Heart left ventricle (tissue), 16 donors: ENCODE data around the gene SPATA6. TPM values are rescaled to one million over a fixed set of nuclear protein-coding genes. Genes with fewer than 3 reads are reported as not detected.

Experiments
- ATAC-seq, 4 donors: fragments of 200-7000 bp; cut with Tn5 transposase; one replicate each; pipeline ENCODE4 v1.9.1; 2020 to 2022; ENCODE audit warnings: moderate library complexity in 4 of 4, mild to moderate bottlenecking in 3 of 4, moderate number of reproducible peaks in 1 of 4
- DNase-seq, 5 donors: peaks; one replicate each; pipeline ENCODE4 v3.0.0-alpha.2; 2020
- H3K27ac ChIP-seq, 12 donors: fragments of 200-600 bp; sonication (generic) in 4 of 12; one replicate each; pipeline versions ENCODE4 v1.5.0 to v1.8.0; 2016 to 2022; ENCODE audit warnings: mild to moderate bottlenecking in 2 of 12
- H3K27me3 ChIP-seq, 9 donors: fragments of 200-600 bp; sonication (generic) in 2 of 9; one replicate each; pipeline versions ENCODE4 v1.5.1 to v1.8.0; 2016 to 2022; ENCODE audit warnings: mild to moderate bottlenecking in 3 of 9
- H3K36me3 ChIP-seq, 9 donors: fragments of 200-600 bp; sonication (generic) in 2 of 9; one replicate each; pipeline versions ENCODE4 v1.5.0 to v1.8.0; 2018 to 2022; ENCODE audit warnings: mild to moderate bottlenecking in 2 of 9
- H3K4me1 ChIP-seq, 12 donors: fragments of 200-600 bp; sonication (generic) in 4 of 12; one replicate each; pipeline versions ENCODE4 v1.5.0 to v1.8.0; 2016 to 2022; ENCODE audit warnings: mild to moderate bottlenecking in 3 of 12
- H3K4me3 ChIP-seq, 12 donors: fragments of 200-600 bp; sonication (generic) in 4 of 12; one replicate each; pipeline versions ENCODE4 v1.5.0 to v1.8.0; 2017 to 2022; ENCODE audit warnings: mild to moderate bottlenecking in 9 of 12, moderate library complexity in 4 of 12
- H3K9me3 ChIP-seq, 12 donors: fragments of 200-600 bp; sonication (generic) in 4 of 12; one replicate each; pipeline versions ENCODE4 v1.5.0 to v1.8.0; 2016 to 2022; ENCODE audit warnings: mild to moderate bottlenecking in 1 of 12
- CTCF ChIP-seq, 12 donors: fragments of 200-600 bp; sonication (generic) in 4 of 12; IDR thresholded peaks; one replicate each; pipeline versions ENCODE4 v1.5.0 to v1.8.0; 2018 to 2022; ENCODE audit warnings: antibody characterized with exemption in 12 of 12, mild to moderate bottlenecking in 5 of 12
- POLR2A ChIP-seq, 2 donors: fragments of 450-650 bp; IDR thresholded peaks; one replicate each; pipeline ENCODE4 v1.6.1; 2017; ENCODE audit warnings: antibody characterized with exemption in 2 of 2, mild to moderate bottlenecking in 2 of 2, moderate library complexity in 2 of 2
- WGBS, 4 donors: extraction: QIAGEN DNeasy Blood & Tissue Kit in 2 of 4; methylation state at CpG; one replicate each; pipeline versions ENCODE4 v1.1.5 to v1.1.7; 2013 to 2018; 5-methylcytosine and 5-hydroxymethylcytosine counted together
- intact Hi-C, 10 donors: fragments of 100-400 bp; cut with DNase I; formaldehyde crosslinking; loops; one replicate each; pipeline versions ENCODE4 v1.11.1 to v1.14.2; 2022
- polyA plus RNA-seq, 2 donors: library from polyadenylated mRNA; stranded (reverse); fragments of 200-250 nt; gene quantifications; one replicate each; pipeline ENCODE4 v1.2.3, GENCODE V29; 2013
- total RNA-seq, 9 donors: library from RNA; depleted of rRNA in 2 of 9; stranded (reverse); fragments of >200 nt in 2 of 9; fragmentation: NEBNext Ultra II Directional in 3 of 9; extraction: Animal tissue kit (Norgen Biotek cat#: 25700) in 3 of 9; gene quantifications; one replicate each; pipeline versions ENCODE4 v1.1.0 to v1.2.4, GENCODE V29; 2016 to 2023
- donor health status: ischemic (EF 13 %, LVEDD 7.1; RV severe dilation, severe dysfunction).
- donor health status: healthy with polysubstance abuse.
- donor health status: DM: no; HTN: yes; CAD: no.
- donor health status: DM: no; HTN: no; CAD: no.
- donor health status: ischemic (EF 25% LVEDD 6.9; RV normal size, moderate dysfunction).
- donor health status: ischemic (EF 25% LVEDD 5.7; RV mildly dilated, moderate dysfunction).
- donor health status: healthy.
- donor health status: DM: yes; HTN: yes; CAD: no.
- donor health status: ischemic (EF 35%, LVEDD 5.7; RV mildly dilated, moderate dysfunction).
- donor health status: nonischemic (EF 11% LVEDD 7.7; RV severe dilation, severe dysfunction).
- donor health status: DM: yes; HTN: yes; CAD: no.
- donor health status: PGD.
- donor health status: ischemic (EF 29% LVEDD 5.4; RV normal size, mild dysfunction).
- donor health status: nonischemic (EF 23%, LVEDD 6.1; RV moderate dilation, normal function).

The SPATA6 gene
- total and polyA plus RNA-seq, 11 donors: 1.4 to 13.8 (median 5.5) TPM

- peaks cover 0 to 24% (median 3%) of the 10 kb centered on the region in 9 donors for H3K36me3 ChIP-seq
- TF ChIP-seq CTCF (IDR thresholded peaks at IDR 0.05) (no peak), POLR2A (IDR thresholded peaks at IDR 0.05) (no peak)
- H3K4me3 ChIP-seq: no peak overlapping the region
- 87 to 89% (median 88%) methylated on average over 2 of the region's 2 CpGs for WGBS, 4 donors
- intact Hi-C loops: no loop called here
- H3K9me3 ChIP-seq: no peaks in the 10 kb centered on the region
- no peak for ATAC-seq
- no peak for DNase-seq
- H3K27ac ChIP-seq: no peak overlapping the region
- H3K27me3 ChIP-seq: no peaks in the 10 kb centered on the region
- H3K4me1 ChIP-seq: peaks cover 0 to 7% (median 0%) of the 10 kb centered on the region in 12 donors
Measured at GRCh38 chr1:48402599-48402998, 69.4 kb downstream of the SPATA6 start.

- Histone ChIP-seq H3K36me3 (peaks cover 0 to 45% (median 3%) of the 10 kb centered on the region in 9 donors), H3K9me3 (no peaks in the 10 kb centered on the region), H3K27me3 (no peaks in the 10 kb centered on the region), H3K4me3 (no peak overlapping the region), H3K27ac (no peak overlapping the region), H3K4me1 (no peaks in the 10 kb centered on the region)
- intact Hi-C loops: no loop called here
- ATAC-seq: no peak
- no peak for TF ChIP-seq POLR2A (IDR thresholded peaks at IDR 0.05)
- no peak for TF ChIP-seq CTCF (IDR thresholded peaks at IDR 0.05)
- 70 to 96% (median 82%) methylated on average over 2 of the region's 2 CpGs for WGBS, 4 donors
- DNase-seq: no peak
Measured at GRCh38 chr1:48396208-48396607, 75.8 kb downstream of the SPATA6 start.

GRCh38 chr1:48391926-48392325 lies 80.1 kb downstream of the SPATA6 start:
- WGBS, 4 donors: 94 to 99% (median 97%) methylated on average over 2 of the region's 2 CpGs
- no peak for TF ChIP-seq CTCF (IDR thresholded peaks at IDR 0.05)
- TF ChIP-seq POLR2A (IDR thresholded peaks at IDR 0.05): no peak

GRCh38 chr1:48387409-48387808 lies 84.6 kb downstream of the SPATA6 start:
- no peak overlapping the region for H3K4me3 ChIP-seq
- no peaks in the 10 kb centered on the region for H3K9me3 ChIP-seq
- no peak overlapping the region for H3K27ac ChIP-seq
- DNase-seq (no peak), ATAC-seq (no peak)
- peaks cover 0 to 8% (median 0%) of the 10 kb centered on the region in 9 donors for H3K36me3 ChIP-seq
- TF ChIP-seq POLR2A (IDR thresholded peaks at IDR 0.05) (no peak), CTCF (IDR thresholded peaks at IDR 0.05) (no peak)
- intact Hi-C loops: no loop called here
- no peaks in the 10 kb centered on the region for H3K4me1 ChIP-seq
- 97 to 100% (median 98%) methylated on average over 2 to 3 of the region's 3 CpGs for WGBS, 4 donors
- H3K27me3 ChIP-seq: no peaks in the 10 kb centered on the region

More at GRCh38 chr1:48391926-48392325, 80.1 kb downstream of the SPATA6 start:
- Histone ChIP-seq H3K36me3 (peaks cover 0 to 21% (median 0%) of the 10 kb centered on the region in 9 donors), H3K27me3 (no peaks in the 10 kb centered on the region), H3K4me1 (no peaks in the 10 kb centered on the region), H3K4me3 (no peak overlapping the region), H3K9me3 (no peaks in the 10 kb centered on the region), H3K27ac (no peak overlapping the region)
- DNase-seq: no peak
- intact Hi-C loops: no loop called here
- ATAC-seq: no peak
